Loucy (cell line): ENCODE results near the gene EIF2D.

ENCODE experiments used
- H2AFZ ChIP-seq: fragments of 200-600 bp; sonication (generic); 2 replicates; pipeline ENCODE4 v1.6.0; 2016; ENCODE audit warnings: antibody characterized with exemption, mild to moderate bottlenecking, low read length, moderate library complexity
- H3F3A ChIP-seq: fragments of 200-600 bp; 2 replicates; pipeline ENCODE4 v1.6.0; 2016; ENCODE audit warnings: antibody characterized with exemption, low read depth, mild to moderate bottlenecking
- H3K27me3 ChIP-seq: fragments of 200-600 bp; sonication (generic); 2 replicates; pipeline ENCODE4 v1.6.1; 2014; ENCODE audit warnings: low read length, mild to moderate bottlenecking; ENCODE audit not compliant: insufficient read depth, poor library complexity, severe bottlenecking
- H3K36me3 ChIP-seq: fragments of 200-600 bp; sonication (generic); 2 replicates; pipeline ENCODE4 v1.6.1; 2016; ENCODE audit warnings: low read length; ENCODE audit not compliant: insufficient read depth
- H3K4me1 ChIP-seq: fragments of 200-600 bp; sonication (generic); 2 replicates; pipeline ENCODE4 v1.5.1; 2014; ENCODE audit warnings: low read length, mild to moderate bottlenecking; ENCODE audit not compliant: insufficient read depth, poor library complexity, severe bottlenecking
- H3K4me2 ChIP-seq: fragments of 200-600 bp; sonication (generic); 2 replicates; pipeline ENCODE4 v1.6.0; 2014; ENCODE audit warnings: antibody characterized with exemption, low read length, low read depth, mild to moderate bottlenecking; ENCODE audit not compliant: poor library complexity, severe bottlenecking
- H3K4me3 ChIP-seq: fragments of 200-600 bp; sonication (generic); 2 replicates; pipeline ENCODE4 v1.5.1; 2014; ENCODE audit warnings: low read length, mild to moderate bottlenecking, mixed read lengths; ENCODE audit not compliant: poor library complexity, severe bottlenecking
- H3K79me2 ChIP-seq: fragments of 200-600 bp; sonication (generic); 2 replicates; pipeline ENCODE4 v1.6.1; 2014; ENCODE audit warnings: low read length; ENCODE audit not compliant: insufficient read depth
- H3K9ac ChIP-seq: fragments of 200-600 bp; sonication (generic); 2 replicates; pipeline ENCODE4 v1.6.0; 2014; ENCODE audit warnings: mild to moderate bottlenecking, low read depth, low read length, moderate library complexity; ENCODE audit not compliant: poor library complexity, severe bottlenecking
- H3K9me2 ChIP-seq: fragments of 200-600 bp; sonication (generic); replicated peaks from 2 replicates; pipeline ENCODE4 v1.6.1; 2016; ENCODE audit warnings: low read depth, low read length, mixed read lengths
- H3K9me3 ChIP-seq: fragments of 200-600 bp; sonication (generic); 2 replicates; pipeline ENCODE4 v1.6.1; 2014; ENCODE audit warnings: mild to moderate bottlenecking, antibody characterized with exemption, low read length, low read depth; ENCODE audit not compliant: insufficient read depth
- H4K20me1 ChIP-seq: fragments of 200-600 bp; sonication (generic); 2 replicates; pipeline ENCODE4 v1.6.0; 2014; ENCODE audit warnings: antibody characterized with exemption, low read length, mild to moderate bottlenecking; ENCODE audit not compliant: insufficient read depth, poor library complexity, severe bottlenecking
- EZH2phosphoT487 ChIP-seq: fragments of 200-600 bp; IDR thresholded peaks from 2 replicates; pipeline ENCODE4 v1.6.1; 2018; ENCODE audit warnings: antibody characterized with exemption, mild to moderate bottlenecking, moderate library complexity, borderline replicate concordance
- TF ChIP-seq, protein P1 (sequence below): fragments of 200-600 bp; sonication (generic); conservative IDR thresholded peaks from 2 replicates; pipeline ENCODE4 v1.5.1; 2014; ENCODE audit warnings: mild to moderate bottlenecking, antibody characterized with exemption, low read length

Gene EIF2D

DNA sequence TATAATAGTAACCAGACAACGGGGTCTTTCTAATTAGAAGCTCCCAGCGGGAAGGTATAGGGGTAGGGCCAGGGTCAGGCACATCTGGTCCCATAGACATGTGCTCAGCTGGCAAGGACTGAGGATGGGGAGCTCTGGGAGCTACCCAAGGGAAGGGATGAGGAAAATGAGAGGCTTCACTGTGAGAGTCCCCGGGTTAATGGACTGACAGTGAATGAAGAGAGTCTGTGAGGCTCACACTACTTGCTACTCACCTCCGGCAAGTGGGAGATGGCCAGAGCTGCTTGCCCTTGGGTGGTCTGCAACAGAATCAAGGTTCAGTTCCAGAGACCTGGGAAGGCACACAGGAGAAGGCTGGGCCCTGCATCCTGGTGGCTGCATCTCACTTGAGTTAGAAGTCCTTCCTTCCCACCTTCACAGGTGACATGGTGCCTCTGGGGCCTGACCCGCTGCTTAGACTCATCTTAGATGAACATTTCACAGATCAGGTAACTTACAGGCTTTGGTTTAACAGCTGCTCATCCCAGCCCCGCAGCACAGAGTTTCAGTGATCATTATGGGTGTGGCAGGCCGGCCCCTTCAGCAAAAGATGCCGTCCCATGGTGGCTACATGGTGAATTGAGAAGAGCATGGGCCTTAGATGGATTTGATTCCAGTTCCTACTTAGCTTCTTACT is 31.7 kb downstream of the EIF2D start:
- H3K4me2 ChIP-seq, result no peak overlapping the region
- H3K36me3 ChIP-seq, result peaks cover 62% of the 10 kb centered on the region; the same call in 1 of the 2 replicates
- H2AFZ ChIP-seq, result no peak overlapping the region
- H3K9ac ChIP-seq, result no peak overlapping the region
- no peaks in the 10 kb centered on the region for H3K9me2 ChIP-seq
- H3K9me3 ChIP-seq, result no peaks in the 10 kb centered on the region
- TF ChIP-seq EZH2phosphoT487, result no peak
- TF ChIP-seq, protein P1, sequence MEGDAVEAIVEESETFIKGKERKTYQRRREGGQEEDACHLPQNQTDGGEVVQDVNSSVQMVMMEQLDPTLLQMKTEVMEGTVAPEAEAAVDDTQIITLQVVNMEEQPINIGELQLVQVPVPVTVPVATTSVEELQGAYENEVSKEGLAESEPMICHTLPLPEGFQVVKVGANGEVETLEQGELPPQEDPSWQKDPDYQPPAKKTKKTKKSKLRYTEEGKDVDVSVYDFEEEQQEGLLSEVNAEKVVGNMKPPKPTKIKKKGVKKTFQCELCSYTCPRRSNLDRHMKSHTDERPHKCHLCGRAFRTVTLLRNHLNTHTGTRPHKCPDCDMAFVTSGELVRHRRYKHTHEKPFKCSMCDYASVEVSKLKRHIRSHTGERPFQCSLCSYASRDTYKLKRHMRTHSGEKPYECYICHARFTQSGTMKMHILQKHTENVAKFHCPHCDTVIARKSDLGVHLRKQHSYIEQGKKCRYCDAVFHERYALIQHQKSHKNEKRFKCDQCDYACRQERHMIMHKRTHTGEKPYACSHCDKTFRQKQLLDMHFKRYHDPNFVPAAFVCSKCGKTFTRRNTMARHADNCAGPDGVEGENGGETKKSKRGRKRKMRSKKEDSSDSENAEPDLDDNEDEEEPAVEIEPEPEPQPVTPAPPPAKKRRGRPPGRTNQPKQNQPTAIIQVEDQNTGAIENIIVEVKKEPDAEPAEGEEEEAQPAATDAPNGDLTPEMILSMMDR, result no peak
- no peaks in the 10 kb centered on the region for H3K27me3 ChIP-seq
- peaks cover 9% of the 10 kb centered on the region for H3K4me1 ChIP-seq
- peaks cover 75% of the 10 kb centered on the region for H3K79me2 ChIP-seq
- no peak overlapping the region for H3K4me3 ChIP-seq
- H4K20me1 ChIP-seq, result peaks cover 49% of the 10 kb centered on the region
- no peaks in the 10 kb centered on the region; the same call in 1 of the 2 replicates for H3F3A ChIP-seq

DNA sequence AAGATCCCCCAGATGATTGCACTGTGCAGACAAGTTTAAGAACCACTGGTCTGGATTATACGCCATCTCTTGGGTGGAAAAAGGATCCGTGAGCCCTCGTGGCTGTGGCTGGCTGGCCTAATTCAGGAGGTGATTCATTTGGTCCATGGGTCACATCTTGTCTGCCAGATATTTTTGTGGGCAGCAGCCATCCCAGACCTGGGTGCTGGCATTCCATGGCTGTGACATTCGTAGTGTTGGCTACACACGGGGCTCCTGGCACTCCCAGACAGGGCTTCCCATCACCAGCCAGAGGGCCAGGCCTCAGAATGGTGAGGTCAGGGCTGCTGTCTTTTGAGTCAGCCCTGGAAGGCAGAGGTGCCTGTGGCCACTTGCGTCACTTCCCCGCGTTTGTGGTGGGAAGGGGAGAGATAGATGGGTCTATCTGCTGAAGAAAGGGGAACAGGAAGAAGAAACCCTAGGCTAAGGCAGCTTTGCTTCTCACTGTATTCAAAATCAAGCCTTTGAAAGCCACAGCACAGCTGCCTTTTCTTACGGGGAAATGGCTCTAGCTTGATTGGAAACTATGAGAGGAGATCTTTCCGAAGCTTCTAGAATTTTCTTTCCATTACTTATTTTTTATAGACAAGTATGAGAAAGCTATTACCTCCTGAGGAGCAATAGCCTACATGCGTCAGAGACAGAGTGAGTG is 32.4 kb downstream of the EIF2D start:
- Histone ChIP-seq H4K20me1 (peaks cover 56% of the 10 kb centered on the region), H3K4me3 (no peak overlapping the region), H3K36me3 (peaks cover 55% of the 10 kb centered on the region; the same call in 1 of the 2 replicates), H3F3A (no peaks in the 10 kb centered on the region; the same call in 1 of the 2 replicates), H3K4me2 (no peak overlapping the region), H3K9ac (no peak overlapping the region), H3K27me3 (no peaks in the 10 kb centered on the region), H3K79me2 (peaks cover 82% of the 10 kb centered on the region), H3K4me1 (peaks cover 16% of the 10 kb centered on the region), H2AFZ (no peak overlapping the region), H3K9me2 (no peaks in the 10 kb centered on the region), H3K9me3 (no peaks in the 10 kb centered on the region)
- TF ChIP-seq, protein P1, result no peak
- no peak for TF ChIP-seq EZH2phosphoT487

DNA sequence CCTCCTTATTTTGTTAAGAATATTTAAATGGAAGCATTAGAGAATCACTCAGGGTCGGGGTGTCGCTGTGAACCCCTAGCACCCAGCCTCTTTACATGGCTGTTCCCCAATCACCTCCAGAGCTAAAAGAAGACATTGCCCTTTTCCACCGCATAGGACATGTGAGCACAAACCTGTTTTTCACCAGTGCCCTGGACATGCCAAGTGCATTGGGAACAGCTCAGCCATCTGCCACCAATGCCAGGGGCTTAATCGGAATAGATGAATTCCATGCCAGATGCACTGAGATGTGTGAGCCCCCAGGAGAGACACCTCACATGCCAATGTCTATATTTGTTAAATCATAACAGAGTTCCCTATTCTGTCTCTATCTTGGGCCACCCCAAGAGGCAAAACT is 33.3 kb downstream of the EIF2D start:
- no peaks in the 10 kb centered on the region for H3K9me3 ChIP-seq
- H3K4me3 ChIP-seq, result no peak overlapping the region
- H3K4me2 ChIP-seq, result no peak overlapping the region
- no peaks in the 10 kb centered on the region for H3K9me2 ChIP-seq
- H3K9ac ChIP-seq, result no peak overlapping the region
- H3K4me1 ChIP-seq, result peaks cover 25% of the 10 kb centered on the region
- peaks cover 91% of the 10 kb centered on the region for H3K79me2 ChIP-seq
- H3K27me3 ChIP-seq, result no peaks in the 10 kb centered on the region
- no peak overlapping the region for H2AFZ ChIP-seq
- no peaks in the 10 kb centered on the region; the same call in 1 of the 2 replicates for H3F3A ChIP-seq
- H3K36me3 ChIP-seq, result peaks cover 53% of the 10 kb centered on the region; the same call in 1 of the 2 replicates
- peaks cover 64% of the 10 kb centered on the region for H4K20me1 ChIP-seq
- TF ChIP-seq, protein P1, result no peak
- no peak for TF ChIP-seq EZH2phosphoT487
